ENCODE data around the gene ZDHHC12. TPM values are rescaled to one million over a fixed set of nuclear protein-coding genes. Genes with fewer than 3 reads are reported as not detected.
A peak's percentile ranks its signal among the peaks of the same experiment; 100 is the strongest.

Gene ZDHHC12, protein sequence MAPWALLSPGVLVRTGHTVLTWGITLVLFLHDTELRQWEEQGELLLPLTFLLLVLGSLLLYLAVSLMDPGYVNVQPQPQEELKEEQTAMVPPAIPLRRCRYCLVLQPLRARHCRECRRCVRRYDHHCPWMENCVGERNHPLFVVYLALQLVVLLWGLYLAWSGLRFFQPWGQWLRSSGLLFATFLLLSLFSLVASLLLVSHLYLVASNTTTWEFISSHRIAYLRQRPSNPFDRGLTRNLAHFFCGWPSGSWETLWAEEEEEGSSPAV
- total RNA-seq, result 10 to 100 TPM; 21.7 to 70.1 (median 50.6) TPM

- H3K27ac ChIP-seq, result peak within 1 kb of the TSS; percentile 57 to 89 (median 82)
- WGBS, 2 donors, result 0 to 1% methylated on average over 36 to 38 of the region's 68 CpGs
- ATAC-seq (ENCODE audit: low FRiP score in 2 of 2) (peak; percentile 97), DNase-seq (peak; percentile 100)
- no peaks in the 10 kb centered on the region for H3K27me3 ChIP-seq
- H3K4me3 ChIP-seq, result peak within 1 kb of the TSS; percentile 72 to 92 (median 84)
- no peaks in the 10 kb centered on the region for H3K9me3 ChIP-seq
- H3K36me3 ChIP-seq, result peaks cover 0 to 28% (median 15%) of the 10 kb centered on the region in 4 donors
- peaks cover 17 to 35% (median 18%) of the 10 kb centered on the region in 4 donors for H3K4me1 ChIP-seq
- peak in 2 of 6 experiments; percentile 6 to 13 for TF ChIP-seq CTCF (IDR thresholded peaks at IDR 0.05)
- TF ChIP-seq EP300 (IDR thresholded peaks at IDR 0.05), result no peak
- peak in 3 of 4 donors; percentile 57 to 96 (median 59) for TF ChIP-seq POLR2A (IDR thresholded peaks at IDR 0.05)
- peak; percentile 80 for TF ChIP-seq POLR2AphosphoS5 (IDR thresholded peaks at IDR 0.05)
Measured at GRCh38 chr9:128723866-128724743, at the start of gene ZDHHC12. TSS of gene ZDHHC12 (minus strand) at chr9:128724127. CDS start at chr9:128724093, 34 bp downstream.

DNA sequence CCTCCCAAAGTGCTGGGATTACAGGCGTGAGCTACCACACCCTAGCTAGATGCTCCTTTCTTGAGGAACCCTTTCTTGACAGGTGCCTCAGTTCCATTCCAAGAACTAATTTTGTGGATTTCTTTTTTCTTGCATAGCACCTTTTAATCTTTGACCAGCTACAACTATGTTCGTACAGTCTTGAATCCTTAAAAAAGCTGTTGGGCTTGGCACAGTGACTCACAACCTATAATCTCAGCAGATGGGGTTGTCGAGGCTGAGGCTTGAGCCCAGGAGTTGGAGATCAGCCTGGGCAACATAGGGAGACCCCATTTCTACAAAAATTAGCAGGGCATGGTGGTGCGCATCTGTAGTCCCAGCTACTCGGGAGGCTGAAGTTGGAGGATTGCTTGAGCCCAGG lies 49.1 kb upstream of the ZDHHC12 start:
- Histone ChIP-seq H3K4me1 (peaks cover 14 to 33% (median 19%) of the 10 kb centered on the region in 4 donors), H3K9me3 (peaks cover 0 to 4% (median 0%) of the 10 kb centered on the region in 4 donors), H3K36me3 (peaks cover 0 to 2% (median 0%) of the 10 kb centered on the region in 4 donors), H3K27ac (no peak overlapping the region), H3K4me3 (peak overlapping the region in 1 of 4 donors; percentile 95), H3K27me3 (no peaks in the 10 kb centered on the region)
- TF ChIP-seq POLR2A (IDR thresholded peaks at IDR 0.05), result no peak
- TF ChIP-seq CTCF (IDR thresholded peaks at IDR 0.05), result no peak
- TF ChIP-seq EP300 (IDR thresholded peaks at IDR 0.05), result no peak
- no peak for TF ChIP-seq POLR2AphosphoS5 (IDR thresholded peaks at IDR 0.05)
- ATAC-seq (ENCODE audit: low FRiP score in 2 of 2) (no peak), DNase-seq (no peak)
- WGBS, 2 donors, result 90 to 93% methylated on average over 5 of the region's 5 CpGs

- peak; percentile 96 to 99 for ATAC-seq (ENCODE audit: low FRiP score in 2 of 2)
- peak within 1 kb of the TSS; percentile 94 to 97 (median 96) for H3K27ac ChIP-seq
- peaks cover 0 to 9% (median 0%) of the 10 kb centered on the region in 4 donors for H3K36me3 ChIP-seq
- H3K4me3 ChIP-seq, result peak within 1 kb of the TSS; percentile 90 to 99 (median 97)
- H3K9me3 ChIP-seq, result peaks cover 0 to 4% (median 0%) of the 10 kb centered on the region in 4 donors
- TF ChIP-seq POLR2AphosphoS5 (IDR thresholded peaks at IDR 0.05) (peak; percentile 84 to 87), CTCF (IDR thresholded peaks at IDR 0.05) (peak in 2 of 6 experiments; percentile 4 to 23), EP300 (IDR thresholded peaks at IDR 0.05) (peak in 1 of 4 donors; percentile 48), POLR2A (IDR thresholded peaks at IDR 0.05) (peak in 3 of 4 donors; percentile 54 to 89 (median 65))
- DNase-seq, result peak; percentile 97 to 99
- no peaks in the 10 kb centered on the region for H3K27me3 ChIP-seq
- peaks cover 14 to 33% (median 19%) of the 10 kb centered on the region in 4 donors for H3K4me1 ChIP-seq
- WGBS, 2 donors, result 1 to 3% methylated on average over 16 to 39 of the region's 72 CpGs
Measured at GRCh38 chr9:128771745-128772519, 48.0 kb upstream of the ZDHHC12 start, which contains the start of gene ZER1. TSS of gene ZER1 (minus strand) at chr9:128771927. CDS start at chr9:128755565, 16,362 bp downstream.

- Histone ChIP-seq H3K27me3 (no peaks in the 10 kb centered on the region), H3K9me3 (peaks cover 0 to 4% (median 0%) of the 10 kb centered on the region in 4 donors), H3K36me3 (peaks cover 0 to 9% (median 0%) of the 10 kb centered on the region in 4 donors), H3K4me1 (peaks cover 14 to 33% (median 19%) of the 10 kb centered on the region in 4 donors), H3K27ac (peak overlapping the region; percentile 94 to 97 (median 96)), H3K4me3 (peak overlapping the region; percentile 90 to 99 (median 97))
- TF ChIP-seq CTCF (IDR thresholded peaks at IDR 0.05), result no peak
- TF ChIP-seq POLR2A (IDR thresholded peaks at IDR 0.05), result no peak
- TF ChIP-seq EP300 (IDR thresholded peaks at IDR 0.05), result no peak
- TF ChIP-seq POLR2AphosphoS5 (IDR thresholded peaks at IDR 0.05), result no peak
- ATAC-seq (ENCODE audit: low FRiP score in 2 of 2) (peak; percentile 19 to 56), DNase-seq (no peak)
- WGBS, 2 donors, result 3 to 10% methylated on average over 2 to 28 of the region's 28 CpGs
Measured at GRCh38 chr9:128771094-128771721, 47.3 kb upstream of the ZDHHC12 start.

Data from upper lobe of left lung (tissue), 6 donors.